ENCODE measurements around the gene ZNF680. TPM values are rescaled to one million over a fixed set of nuclear protein-coding genes. Genes with fewer than 3 reads are reported as not detected.

Gene ZNF680
- 1.7 to 2.9 TPM (median 1.8 TPM) in 5 replicates for total RNA-seq (2022; extraction: Qiagen RNA extraction)

DNA sequence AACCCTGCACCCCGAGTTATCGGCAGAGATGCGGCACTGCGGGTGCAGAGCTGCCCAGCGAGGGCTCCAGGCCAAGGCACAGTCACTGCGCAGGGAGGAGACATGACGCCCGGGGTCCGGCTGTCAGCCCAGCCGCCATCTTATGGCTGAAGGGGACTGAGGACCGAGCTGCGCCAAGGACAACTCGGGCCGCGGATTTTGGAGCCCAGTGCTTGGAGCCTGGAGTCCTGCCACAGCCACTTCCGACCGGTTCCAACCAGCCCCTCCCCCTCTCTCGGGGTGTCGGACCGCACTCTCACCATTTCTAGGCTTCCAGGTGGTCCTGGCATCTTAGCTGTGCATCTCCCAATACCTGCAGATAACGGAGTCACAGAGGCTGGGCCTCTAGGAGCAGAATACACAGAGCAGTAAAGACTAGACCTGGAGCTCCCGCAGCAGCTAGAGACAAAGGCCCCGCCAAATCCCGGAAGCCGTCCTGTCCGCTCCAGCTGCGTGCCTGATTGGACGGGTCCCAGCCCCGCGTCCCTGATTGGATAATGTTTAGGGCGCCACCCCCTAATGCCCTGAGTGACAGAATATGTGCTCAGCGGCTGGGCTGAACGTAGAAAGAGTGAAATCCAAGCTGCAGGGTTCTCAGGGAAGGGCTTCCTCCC, at the start of gene ZNF680:
Gene ZNF680 (minus strand): TSS at position 446 of the 653 bp plus-strand sequence. CDS start 117 bp downstream, at position 329.

Other genes with a start within 250 kb of the ZNF680 start
- 0.02 TPM in 3 of 5 replicates, not detected in the others for gene ZNF736, start 249.1 kb downstream of the ZNF680 start, total RNA-seq (2022; extraction: Qiagen RNA extraction)
- gene ZNF107, start 103.1 kb upstream of the ZNF680 start, total RNA-seq (2022; extraction: Qiagen RNA extraction) = 2.4 to 3.9 TPM (median 3.4 TPM) in 5 replicates
- 2.5 to 3.2 TPM (median 3.0 TPM) in 5 replicates for gene ZNF138, start 231.4 kb upstream of the ZNF680 start, total RNA-seq (2022; extraction: Qiagen RNA extraction)

Measured in A549 treated with dexamethasone at 1 μM for 4 hours (cell line).